NCI-H2171 (cell line): ENCODE measurements around the gene PCDHA8.
"Not testable (repeated sequence)": the region's sequence is repeated elsewhere in the genome, so short reads cannot be mapped to it uniquely, and the experiment has no call there.

Source experiments
- DNase-seq: peaks from one replicate; lab custom pipeline; 2025; lab: John Stamatoyannopoulos, UW

Gene PCDHA8, protein sequence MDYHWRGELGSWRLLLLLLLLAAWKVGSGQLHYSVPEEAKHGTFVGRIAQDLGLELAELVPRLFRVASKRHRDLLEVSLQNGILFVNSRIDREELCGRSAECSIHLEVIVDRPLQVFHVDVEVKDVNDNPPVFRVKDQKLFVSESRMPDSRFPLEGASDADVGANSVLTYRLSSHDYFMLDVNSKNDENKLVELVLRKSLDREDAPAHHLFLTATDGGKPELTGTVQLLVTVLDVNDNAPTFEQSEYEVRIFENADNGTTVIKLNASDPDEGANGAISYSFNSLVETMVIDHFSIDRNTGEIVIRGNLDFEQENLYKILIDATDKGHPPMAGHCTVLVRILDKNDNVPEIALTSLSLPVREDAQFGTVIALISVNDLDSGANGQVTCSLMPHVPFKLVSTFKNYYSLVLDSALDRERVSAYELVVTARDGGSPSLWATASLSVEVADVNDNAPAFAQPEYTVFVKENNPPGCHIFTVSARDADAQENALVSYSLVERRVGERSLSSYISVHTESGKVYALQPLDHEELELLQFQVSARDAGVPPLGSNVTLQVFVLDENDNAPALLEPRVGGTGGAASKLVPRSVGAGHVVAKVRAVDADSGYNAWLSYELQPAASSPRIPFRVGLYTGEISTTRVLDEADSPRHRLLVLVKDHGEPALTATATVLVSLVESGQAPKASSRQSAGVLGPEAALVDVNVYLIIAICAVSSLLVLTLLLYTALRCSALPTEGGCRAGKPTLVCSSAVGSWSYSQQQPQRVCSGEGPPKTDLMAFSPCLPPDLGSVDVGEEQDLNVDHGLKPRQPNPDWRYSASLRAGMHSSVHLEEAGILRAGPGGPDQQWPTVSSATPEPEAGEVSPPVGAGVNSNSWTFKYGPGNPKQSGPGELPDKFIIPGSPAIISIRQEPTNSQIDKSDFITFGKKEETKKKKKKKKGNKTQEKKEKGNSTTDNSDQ

GRCh38 chr5:140840978-140841962 lies at the start of gene PCDHA8:
Gene PCDHA8 (plus strand): TSS chr5:140841187. CDS start chr5:140841322, 135 bp downstream.
- DNase-seq, result no peak

DNA sequence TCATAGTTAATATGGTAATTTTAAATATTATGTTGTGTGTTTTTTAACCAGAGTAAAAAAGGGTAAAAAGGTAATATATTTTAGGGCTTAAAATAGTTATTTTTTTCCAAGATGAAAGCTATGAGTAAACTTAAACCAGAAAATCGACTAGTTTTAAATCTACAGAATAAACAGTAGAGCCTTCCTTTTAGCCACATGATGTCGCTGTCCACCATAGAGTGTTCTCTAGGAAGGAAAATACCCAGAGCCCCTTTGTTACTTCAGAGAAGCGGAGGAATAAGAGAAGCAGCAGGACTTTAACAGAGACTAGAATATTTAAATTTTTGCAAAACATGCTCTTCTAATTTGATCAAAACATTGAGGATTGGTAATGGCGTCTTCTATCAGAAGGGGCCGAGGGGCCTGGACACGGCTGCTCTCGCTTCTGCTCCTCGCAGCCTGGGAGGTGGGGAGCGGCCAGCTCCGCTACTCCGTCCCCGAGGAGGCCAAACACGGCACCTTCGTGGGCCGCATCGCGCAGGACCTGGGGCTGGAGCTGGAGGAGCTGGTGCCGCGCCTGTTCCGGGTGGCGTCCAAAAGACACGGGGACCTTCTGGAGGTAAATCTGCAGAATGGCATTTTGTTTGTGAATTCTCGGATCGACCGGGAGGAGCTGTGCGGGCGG lies 46.3 kb upstream of the PCDHA8 start, which contains the start of gene PCDHA2:
Gene PCDHA2 (plus strand): TSS at position 258 of the 664 bp plus-strand sequence.
- no peak for DNase-seq

- DNase-seq, result no peak
Measured at GRCh38 chr5:140795259-140795641, 45.7 kb upstream of the PCDHA8 start.

- DNase-seq, result not testable (repeated sequence)
Measured at GRCh38 chr5:140796072-140796717, 44.8 kb upstream of the PCDHA8 start.

GRCh38 chr5:140796718-140797095 lies 44.3 kb upstream of the PCDHA8 start:
- DNase-seq, result no peak

DNA sequence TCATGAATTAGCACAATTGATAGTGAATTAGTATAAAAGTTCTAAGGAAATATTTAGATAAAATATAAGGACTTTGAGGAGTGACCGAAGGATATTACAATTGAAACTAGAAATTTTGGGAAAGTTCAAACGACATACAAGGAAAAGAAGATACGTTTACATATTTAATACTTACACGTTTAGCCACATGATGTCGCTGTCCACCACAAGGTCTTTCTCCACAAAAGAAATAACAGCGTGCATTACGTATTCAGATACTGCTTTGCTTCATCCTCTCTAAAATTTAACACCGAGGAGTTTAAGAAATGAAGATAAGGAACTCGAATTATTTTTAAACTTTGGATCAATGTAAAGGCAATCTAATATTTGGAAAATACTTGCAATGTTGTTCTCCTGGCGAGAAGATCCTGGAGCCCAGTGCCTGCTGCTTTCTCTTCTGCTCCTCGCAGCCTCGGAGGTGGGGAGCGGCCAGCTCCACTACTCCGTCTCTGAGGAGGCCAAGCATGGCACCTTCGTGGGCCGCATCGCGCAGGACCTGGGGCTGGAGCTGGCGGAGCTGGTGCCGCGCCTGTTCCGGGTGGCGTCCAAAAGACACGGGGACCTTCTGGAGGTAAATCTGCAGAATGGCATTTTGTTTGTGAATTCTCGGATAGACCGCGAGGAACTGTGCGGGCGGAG lies 40.0 kb upstream of the PCDHA8 start, which contains the start of gene PCDHA3:
Gene PCDHA3 (plus strand): TSS at position 242 of the 678 bp plus-strand sequence.
- DNase-seq, result no peak

DNA sequence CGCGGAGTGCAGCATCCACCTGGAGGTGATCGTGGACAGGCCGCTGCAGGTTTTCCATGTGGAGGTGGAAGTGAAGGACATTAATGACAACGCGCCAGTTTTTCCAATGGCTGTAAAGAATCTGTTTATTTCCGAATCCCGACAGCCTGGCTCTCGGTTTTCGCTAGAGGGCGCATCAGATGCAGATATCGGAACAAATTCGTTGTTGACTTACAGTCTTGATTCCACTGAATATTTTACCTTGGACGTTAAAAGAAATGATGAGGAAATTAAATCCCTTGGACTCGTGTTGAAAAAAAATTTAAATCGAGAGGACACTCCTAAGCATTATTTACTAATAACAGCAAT lies 39.5 kb upstream of the PCDHA8 start:
- DNase-seq, result no peak

DNA sequence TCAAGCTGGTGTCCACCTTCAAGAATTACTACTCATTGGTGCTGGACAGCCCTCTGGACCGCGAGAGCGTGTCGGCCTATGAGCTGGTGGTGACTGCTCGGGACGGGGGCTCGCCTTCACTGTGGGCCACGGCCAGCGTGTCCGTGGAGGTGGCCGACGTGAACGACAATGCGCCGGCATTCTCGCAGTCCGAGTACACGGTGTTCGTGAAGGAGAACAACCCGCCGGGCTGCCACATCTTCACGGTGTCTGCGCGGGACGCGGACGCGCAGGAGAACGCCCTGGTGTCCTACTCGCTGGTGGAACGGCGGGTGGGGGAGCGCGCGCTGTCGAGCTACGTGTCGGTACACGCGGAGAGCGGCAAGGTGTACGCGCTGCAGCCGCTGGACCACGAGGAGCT lies 38.6 kb upstream of the PCDHA8 start:
- not testable (repeated sequence) for DNase-seq

DNA sequence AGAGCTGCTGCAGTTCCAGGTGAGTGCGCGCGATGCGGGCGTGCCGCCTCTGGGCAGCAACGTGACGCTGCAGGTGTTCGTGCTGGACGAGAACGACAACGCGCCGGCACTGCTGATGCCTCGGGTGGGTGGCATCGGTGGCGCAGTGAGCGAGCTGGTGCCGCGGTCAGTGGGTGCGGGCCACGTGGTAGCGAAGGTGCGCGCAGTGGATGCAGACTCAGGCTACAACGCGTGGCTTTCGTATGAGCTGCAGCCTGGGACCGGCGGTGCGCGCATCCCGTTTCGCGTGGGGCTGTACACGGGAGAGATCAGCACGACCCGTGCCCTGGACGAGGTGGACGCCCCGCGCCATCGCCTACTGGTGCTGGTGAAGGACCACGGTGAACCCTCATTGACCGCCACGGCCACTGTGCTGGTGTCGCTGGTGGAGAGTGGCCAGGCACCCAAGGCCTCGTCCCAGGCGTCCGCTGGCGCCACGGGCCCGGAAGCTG lies 38.2 kb upstream of the PCDHA8 start:
- no peak for DNase-seq

DNA sequence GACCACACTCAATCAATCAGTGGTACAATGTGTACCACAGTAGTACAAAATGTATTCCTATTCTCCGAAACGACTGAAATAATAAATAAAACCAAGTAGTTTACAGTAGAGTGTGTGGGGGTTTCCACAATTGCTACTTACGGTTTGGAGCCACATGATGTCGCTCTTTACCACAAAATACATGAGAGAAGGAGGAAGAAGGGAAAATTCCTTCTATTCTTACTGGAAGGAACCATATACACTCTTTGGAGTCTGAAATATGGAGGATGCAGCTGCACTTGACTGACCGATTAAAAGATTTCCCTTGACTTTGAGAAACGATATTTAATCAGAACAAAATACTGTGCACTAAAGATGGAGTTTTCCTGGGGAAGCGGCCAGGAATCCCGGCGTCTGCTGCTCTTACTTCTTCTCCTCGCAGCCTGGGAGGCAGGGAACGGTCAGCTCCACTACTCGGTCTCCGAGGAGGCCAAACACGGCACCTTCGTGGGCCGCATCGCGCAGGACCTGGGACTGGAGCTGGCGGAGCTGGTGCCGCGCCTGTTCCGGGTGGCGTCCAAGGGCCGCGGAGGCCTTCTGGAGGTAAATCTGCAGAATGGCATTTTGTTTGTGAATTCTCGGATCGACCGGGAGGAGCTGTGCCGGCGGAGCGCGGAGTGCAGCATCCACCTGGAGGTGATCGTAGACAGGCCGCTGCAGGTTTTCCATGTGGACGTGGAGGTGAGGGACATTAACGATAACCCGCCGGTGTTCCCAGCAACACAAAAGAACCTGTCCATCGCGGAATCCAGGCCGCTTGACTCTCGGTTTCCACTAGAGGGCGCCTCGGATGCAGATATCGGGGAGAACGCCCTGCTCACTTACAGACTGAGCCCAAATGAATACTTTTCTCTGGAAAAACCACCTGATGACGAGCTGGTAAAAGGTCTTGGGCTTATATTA lies 33.9 kb upstream of the PCDHA8 start, which contains the start of gene PCDHA4:
Gene PCDHA4 (plus strand): TSS at position 235 of the 942 bp plus-strand sequence.
- DNase-seq, result no peak

DNA sequence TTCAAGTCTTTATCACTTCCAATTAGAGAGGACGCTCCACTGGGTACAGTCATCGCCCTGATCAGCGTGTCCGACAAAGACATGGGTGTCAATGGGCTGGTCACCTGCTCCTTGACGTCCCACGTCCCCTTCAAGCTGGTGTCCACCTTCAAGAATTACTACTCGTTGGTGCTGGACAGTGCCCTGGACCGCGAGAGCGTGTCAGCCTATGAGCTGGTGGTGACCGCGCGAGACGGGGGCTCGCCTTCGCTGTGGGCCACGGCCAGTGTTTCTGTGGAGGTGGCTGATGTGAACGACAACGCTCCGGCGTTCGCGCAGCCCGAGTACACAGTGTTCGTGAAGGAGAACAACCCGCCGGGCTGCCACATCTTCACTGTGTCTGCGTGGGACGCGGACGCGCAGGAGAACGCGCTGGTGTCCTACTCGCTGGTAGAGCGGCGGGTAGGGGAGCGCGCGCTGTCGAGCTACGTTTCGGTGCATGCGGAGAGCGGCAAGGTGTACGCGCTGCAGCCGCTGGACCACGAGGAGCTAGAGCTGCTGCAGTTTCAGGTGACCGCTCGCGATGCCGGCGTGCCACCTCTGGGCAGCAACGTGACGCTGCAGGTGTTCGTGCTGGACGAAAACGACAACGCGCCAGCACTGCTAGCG lies 32.6 kb upstream of the PCDHA8 start:
- not testable (repeated sequence) for DNase-seq

GRCh38 chr5:140808889-140809291 lies 32.1 kb upstream of the PCDHA8 start:
- DNase-seq, result no peak

DNA sequence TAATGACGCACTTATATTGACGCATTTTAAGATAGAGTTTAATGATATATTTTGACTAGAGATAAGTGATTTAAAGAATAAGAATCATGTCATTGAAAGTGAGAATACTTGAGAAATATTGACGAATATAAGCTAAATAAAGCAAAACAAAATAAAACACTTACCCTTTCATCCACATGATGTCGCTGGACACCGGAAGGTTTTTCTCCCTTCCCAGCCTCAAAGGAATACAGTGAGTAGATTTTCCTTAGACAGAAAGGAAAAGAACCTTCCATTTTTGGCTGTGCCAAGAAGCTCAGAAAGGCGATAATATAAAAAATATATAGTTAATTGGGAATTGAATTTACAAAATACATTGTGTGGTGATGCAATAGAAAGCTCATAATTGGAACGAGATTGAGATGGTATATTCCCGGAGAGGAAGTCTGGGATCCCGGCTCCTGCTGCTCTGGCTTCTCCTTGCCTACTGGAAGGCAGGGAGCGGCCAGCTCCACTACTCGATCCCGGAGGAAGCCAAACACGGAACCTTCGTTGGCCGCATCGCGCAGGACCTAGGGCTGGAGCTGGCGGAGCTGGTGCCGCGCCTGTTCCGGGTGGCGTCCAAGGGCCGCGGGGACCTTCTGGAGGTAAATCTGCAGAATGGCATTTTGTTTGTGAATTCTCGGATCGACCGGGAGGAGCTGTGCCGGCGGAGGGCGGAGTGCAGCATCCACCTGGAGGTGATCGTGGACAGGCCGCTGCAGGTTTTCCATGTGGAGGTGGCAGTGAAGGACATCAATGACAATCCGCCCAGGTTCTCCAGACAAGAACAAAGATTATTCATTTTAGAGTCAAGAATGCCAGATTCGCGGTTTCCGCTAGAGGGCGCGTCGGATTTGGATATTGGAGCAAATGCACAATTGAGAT lies 19.4 kb upstream of the PCDHA8 start, which contains the start of gene PCDHA5:
Gene PCDHA5 (plus strand): TSS at position 239 of the 906 bp plus-strand sequence.
- no peak for DNase-seq

DNA sequence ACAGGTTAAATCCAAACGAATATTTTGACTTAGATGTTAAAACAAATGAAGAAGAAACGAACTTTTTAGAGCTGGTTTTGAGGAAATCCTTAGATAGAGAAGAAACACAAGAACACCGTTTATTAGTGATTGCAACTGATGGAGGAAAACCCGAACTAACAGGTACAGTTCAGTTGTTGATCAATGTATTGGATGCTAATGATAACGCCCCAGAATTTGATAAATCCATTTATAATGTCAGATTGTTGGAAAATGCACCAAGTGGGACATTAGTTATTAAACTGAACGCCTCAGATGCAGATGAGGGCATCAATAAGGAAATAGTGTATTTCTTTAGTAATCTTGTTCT lies 18.7 kb upstream of the PCDHA8 start:
- no peak for DNase-seq

GRCh38 chr5:140822969-140823368 lies 18.0 kb upstream of the PCDHA8 start:
- DNase-seq, result not testable (repeated sequence)

DNA sequence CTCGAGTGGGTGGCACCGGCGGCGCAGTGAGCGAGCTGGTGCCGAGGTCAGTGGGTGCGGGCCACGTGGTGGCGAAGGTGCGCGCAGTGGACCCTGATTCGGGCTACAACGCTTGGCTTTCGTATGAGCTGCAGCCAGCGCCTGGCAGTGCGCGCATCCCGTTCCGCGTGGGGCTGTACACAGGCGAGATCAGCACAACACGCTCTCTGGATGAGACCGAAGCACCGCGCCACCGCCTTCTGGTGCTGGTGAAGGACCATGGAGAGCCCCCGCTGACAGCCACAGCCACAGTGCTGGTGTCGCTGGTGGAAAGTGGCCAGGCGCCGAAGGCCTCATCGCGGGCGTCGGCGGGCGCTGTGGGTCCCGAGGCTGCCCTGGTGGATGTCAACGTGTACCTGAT lies 17.5 kb upstream of the PCDHA8 start:
- DNase-seq, result no peak
